PC-3 (cell line): ENCODE results near the gene NRN1. TPM values are rescaled to one million over a fixed set of nuclear protein-coding genes. Genes with fewer than 3 reads are reported as not detected.

ENCODE experiments used
- ATAC-seq: fragments of 200-7000 bp; cut with Tn5 transposase; 2 replicates; pipeline ENCODE4 v1.9.1; 2020; ENCODE audit warnings: mild to moderate bottlenecking, moderate library complexity
- BruUV-seq: library from RNA; stranded (reverse); fragments of 400-500 nt; replicated peaks from 2 replicates; lab custom pipeline; 2021; lab: Mats Ljungman, UMichigan
- CTCF ChIA-PET: fragments of 300-600 bp; sonication (Branson Sonifier 250); formaldehyde crosslinking; loops from one replicate; lab custom pipeline; 2022; ENCODE audit warnings: antibody characterized with exemption; lab: Charles Lee
- POLR2A ChIA-PET: fragments of 300-600 bp; sonication (Branson Sonifier 250); formaldehyde crosslinking; loops from one replicate; lab custom pipeline; 2022; ENCODE audit warnings: antibody characterized with exemption; ENCODE audit not compliant: unreplicated experiment; lab: Charles Lee
- DNase-seq: peaks from one replicate; pipeline ENCODE4 v3.0.0-alpha.2; 2015
- H2AFZ ChIP-seq: fragments of 300-600 bp; sonication (generic); 2 replicates; pipeline ENCODE4 v1.6.0; 2016; ENCODE audit warnings: antibody characterized with exemption, low read length
- H3F3A ChIP-seq: fragments of 300-600 bp; sonication (generic); one replicate; pipeline ENCODE4 v1.6.0; 2017; ENCODE audit warnings: antibody characterized with exemption, low read length, control low read depth, mild to moderate bottlenecking; ENCODE audit not compliant: unreplicated experiment
- H3K27ac ChIP-seq: fragments of 300-600 bp; sonication (generic); 2 replicates; pipeline ENCODE4 v1.5.1; 2016; ENCODE audit warnings: mild to moderate bottlenecking, low read length
- H3K27me3 ChIP-seq: fragments of 300-600 bp; sonication (generic); 2 replicates; pipeline ENCODE4 v1.6.1; 2016; ENCODE audit warnings: low read length, mixed read lengths
- H3K36me3 ChIP-seq: fragments of 300-600 bp; sonication (generic); 2 replicates; pipeline ENCODE4 v1.6.1; 2016; ENCODE audit warnings: low read depth, mixed run types, low read length, mixed read lengths
- H3K4me1 ChIP-seq: fragments of 300-600 bp; sonication (generic); 2 replicates; pipeline ENCODE4 v1.5.1; 2016; ENCODE audit warnings: low read length; ENCODE audit not compliant: insufficient read depth
- H3K4me2 ChIP-seq: fragments of 300-600 bp; sonication (generic); 2 replicates; pipeline ENCODE4 v1.6.0; 2016; ENCODE audit warnings: low read length
- H3K4me3 ChIP-seq: fragments of 300-600 bp; sonication (generic); 2 replicates; pipeline ENCODE4 v1.5.1; 2016; ENCODE audit warnings: mild to moderate bottlenecking, low read length, mixed read lengths
- H3K79me2 ChIP-seq: fragments of 300-600 bp; sonication (generic); 2 replicates; pipeline ENCODE4 v1.6.1; 2017; ENCODE audit warnings: low read length, mixed read lengths
- H3K9ac ChIP-seq: fragments of 300-600 bp; sonication (generic); 2 replicates; pipeline ENCODE4 v1.6.0; 2016; ENCODE audit warnings: mild to moderate bottlenecking, low read length
- H3K9me2 ChIP-seq: fragments of 300-600 bp; sonication (generic); replicated peaks from 2 replicates; pipeline ENCODE4 v1.6.1; 2016; ENCODE audit warnings: mixed run types, low read length, mixed read lengths
- H3K9me3 ChIP-seq: fragments of 300-600 bp; sonication (generic); 2 replicates; pipeline ENCODE4 v1.6.1; 2016; ENCODE audit warnings: low read length, mixed read lengths
- H4K20me1 ChIP-seq: fragments of 300-600 bp; sonication (generic); 2 replicates; pipeline ENCODE4 v1.6.1; 2016; ENCODE audit warnings: low read length, mixed read lengths
- EZH2 ChIP-seq: fragments of 300-600 bp; sonication (generic); IDR thresholded peaks from one replicate; pipeline ENCODE4 v1.6.1; 2017; ENCODE audit warnings: antibody characterized with exemption, mild to moderate bottlenecking, low read length; ENCODE audit not compliant: unreplicated experiment
- EZH2phosphoT487 ChIP-seq: fragments of 300-600 bp; sonication (generic); IDR thresholded peaks from 2 replicates; pipeline ENCODE4 v1.6.1; 2018; ENCODE audit warnings: mild to moderate bottlenecking, antibody characterized with exemption, low read length, borderline replicate concordance
- intact Hi-C: fragments of 100-400 bp; cut with micrococcal nuclease; formaldehyde crosslinking; loops from 2 replicates; pipeline ENCODE4 v1.9.0; 2023
- total RNA-seq: library from RNA; depleted of rRNA; stranded (reverse); fragments of >200 nt; gene quantifications from 2 replicates; pipeline ENCODE4 v1.2.3, GENCODE V29; 2014
- TF ChIP-seq, protein P1 (sequence below): fragments of 300-600 bp; sonication (generic); conservative IDR thresholded peaks from 2 replicates; pipeline ENCODE4 v1.5.1; 2017; ENCODE audit warnings: antibody characterized with exemption, low read depth, mild to moderate bottlenecking, low read length

Gene NRN1
- total RNA-seq, 1 experiment from 2014 or later: not detected

DNA sequence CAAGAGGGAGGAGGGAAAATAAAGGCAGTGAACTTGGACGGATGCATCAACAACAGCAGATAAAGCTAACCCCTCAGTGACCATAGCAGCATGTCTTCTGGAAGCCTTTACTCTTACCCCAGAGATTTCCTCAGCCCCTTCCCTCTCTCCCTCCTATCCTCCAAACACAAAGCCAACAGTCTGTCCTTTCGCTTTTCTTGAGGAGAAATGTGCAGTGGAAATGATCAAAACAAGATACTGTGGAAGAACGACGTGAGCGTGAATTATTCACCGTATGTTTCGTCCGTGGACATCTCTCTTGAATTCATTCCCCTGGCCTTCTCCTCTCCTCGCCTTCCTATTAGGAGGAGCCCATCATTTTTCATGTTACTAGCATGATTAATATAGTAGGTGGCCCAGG lies 8.5 kb downstream of the NRN1 start:
- Histone ChIP-seq H3K27ac (no peak overlapping the region), H3K4me1 (no peaks in the 10 kb centered on the region), H2AFZ (no peak overlapping the region), H3K4me2 (no peak overlapping the region), H4K20me1 (no peaks in the 10 kb centered on the region), H3K36me3 (no peaks in the 10 kb centered on the region), H3K9me3 (no peaks in the 10 kb centered on the region), H3K27me3 (no peaks in the 10 kb centered on the region), H3F3A (no peaks in the 10 kb centered on the region), H3K4me3 (no peak overlapping the region), H3K79me2 (no peaks in the 10 kb centered on the region), H3K9me2 (no peaks in the 10 kb centered on the region), H3K9ac (no peak overlapping the region)
- ATAC-seq (no peak), DNase-seq (no peak)
- TF ChIP-seq EZH2 (no peak), EZH2phosphoT487 (no peak)
- TF ChIP-seq, protein P1, sequence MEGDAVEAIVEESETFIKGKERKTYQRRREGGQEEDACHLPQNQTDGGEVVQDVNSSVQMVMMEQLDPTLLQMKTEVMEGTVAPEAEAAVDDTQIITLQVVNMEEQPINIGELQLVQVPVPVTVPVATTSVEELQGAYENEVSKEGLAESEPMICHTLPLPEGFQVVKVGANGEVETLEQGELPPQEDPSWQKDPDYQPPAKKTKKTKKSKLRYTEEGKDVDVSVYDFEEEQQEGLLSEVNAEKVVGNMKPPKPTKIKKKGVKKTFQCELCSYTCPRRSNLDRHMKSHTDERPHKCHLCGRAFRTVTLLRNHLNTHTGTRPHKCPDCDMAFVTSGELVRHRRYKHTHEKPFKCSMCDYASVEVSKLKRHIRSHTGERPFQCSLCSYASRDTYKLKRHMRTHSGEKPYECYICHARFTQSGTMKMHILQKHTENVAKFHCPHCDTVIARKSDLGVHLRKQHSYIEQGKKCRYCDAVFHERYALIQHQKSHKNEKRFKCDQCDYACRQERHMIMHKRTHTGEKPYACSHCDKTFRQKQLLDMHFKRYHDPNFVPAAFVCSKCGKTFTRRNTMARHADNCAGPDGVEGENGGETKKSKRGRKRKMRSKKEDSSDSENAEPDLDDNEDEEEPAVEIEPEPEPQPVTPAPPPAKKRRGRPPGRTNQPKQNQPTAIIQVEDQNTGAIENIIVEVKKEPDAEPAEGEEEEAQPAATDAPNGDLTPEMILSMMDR: no peak
- intact Hi-C loops: no loop called here
- ChIA-PET CTCF (no interaction called here), POLR2A (no interaction called here)
- no TSS peak for BruUV-seq

DNA sequence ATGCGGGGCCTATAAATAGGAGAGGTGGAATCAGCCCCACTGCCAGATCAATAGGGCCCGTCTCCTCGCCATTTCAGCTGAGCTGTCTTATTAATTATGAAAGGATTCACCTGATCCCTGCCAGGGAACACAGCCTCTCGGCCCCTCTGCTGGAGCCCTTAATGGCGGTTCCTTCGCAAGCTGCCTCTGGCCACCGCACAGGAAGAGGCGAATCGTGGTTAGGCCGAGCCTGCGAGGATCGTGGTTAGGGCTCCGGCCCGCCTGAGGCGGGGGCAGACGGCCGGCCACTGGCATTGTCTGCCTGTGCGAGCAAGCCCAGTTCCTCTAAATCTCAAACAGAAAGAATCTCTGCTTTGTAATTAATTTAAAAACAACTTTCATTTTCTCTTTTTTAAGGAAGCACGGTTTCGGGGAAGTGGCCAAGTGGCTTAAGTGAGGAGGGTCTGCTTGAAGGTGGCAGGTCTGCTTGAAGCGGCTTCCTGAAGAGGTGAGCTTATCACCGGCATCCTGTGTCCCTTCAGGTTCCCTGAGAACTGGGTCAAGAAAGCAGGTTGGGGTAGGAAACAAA lies 9.2 kb downstream of the NRN1 start:
- DNase-seq: no peak
- Histone ChIP-seq H3K9ac (no peak overlapping the region), H3K9me3 (no peaks in the 10 kb centered on the region), H3F3A (no peaks in the 10 kb centered on the region), H3K36me3 (no peaks in the 10 kb centered on the region), H3K4me1 (no peaks in the 10 kb centered on the region), H4K20me1 (no peaks in the 10 kb centered on the region), H3K4me2 (no peak overlapping the region), H2AFZ (no peak overlapping the region), H3K27ac (no peak overlapping the region), H3K27me3 (peaks cover 6% of the 10 kb centered on the region; the same call in 1 of the 2 replicates), H3K4me3 (no peak overlapping the region), H3K79me2 (no peaks in the 10 kb centered on the region), H3K9me2 (no peaks in the 10 kb centered on the region)
- ChIA-PET CTCF (no interaction called here), POLR2A (no interaction called here)
- intact Hi-C loops: no loop called here
- BruUV-seq: no TSS peak
- TF ChIP-seq EZH2: no peak
- TF ChIP-seq, protein P1: no peak
- no peak for TF ChIP-seq EZH2phosphoT487
- ATAC-seq: no peak

GRCh38 chr6:5996714-5997419 lies 9.9 kb downstream of the NRN1 start:
- no peak for ATAC-seq
- Histone ChIP-seq H3K9ac (no peak overlapping the region), H4K20me1 (no peaks in the 10 kb centered on the region), H2AFZ (no peak overlapping the region), H3K36me3 (no peaks in the 10 kb centered on the region), H3K9me3 (no peaks in the 10 kb centered on the region), H3K4me1 (no peaks in the 10 kb centered on the region), H3K79me2 (no peaks in the 10 kb centered on the region), H3K4me2 (no peak overlapping the region), H3K9me2 (no peaks in the 10 kb centered on the region), H3K27me3 (peaks cover 7% of the 10 kb centered on the region; the same call in 1 of the 2 replicates), H3K4me3 (no peak overlapping the region), H3K27ac (no peak overlapping the region), H3F3A (no peaks in the 10 kb centered on the region)
- POLR2A ChIA-PET: no interaction called here
- intact Hi-C loops: no loop called here
- no peak for DNase-seq
- BruUV-seq: no TSS peak
- TF ChIP-seq EZH2: no peak
- no peak for TF ChIP-seq EZH2phosphoT487
- TF ChIP-seq, protein P1: no peak
- CTCF ChIA-PET: no interaction called here
